OCI-LY7 (cell line): ENCODE results near the gene SSRP1. TPM values are rescaled to one million over a fixed set of nuclear protein-coding genes. Genes with fewer than 3 reads are reported as not detected.

Experiments
- BruUV-seq: library from RNA; stranded (reverse); fragments of 400-500 nt; replicated peaks from 2 replicates; lab custom pipeline; 2021; lab: Mats Ljungman, UMichigan
- CTCF ChIA-PET: fragments of 300-600 bp; sonication (Branson Sonifier 250); formaldehyde crosslinking; loops from one replicate; lab custom pipeline; 2022; ENCODE audit warnings: antibody characterized with exemption; ENCODE audit not compliant: unreplicated experiment; lab: Charles Lee
- POLR2A ChIA-PET: fragments of 300-600 bp; sonication (Branson Sonifier 250); formaldehyde crosslinking; loops from one replicate; lab custom pipeline; 2022; ENCODE audit warnings: antibody characterized with exemption; lab: Charles Lee
- DNase-seq: peaks from one replicate; pipeline ENCODE4 v3.0.0-alpha.2; 2015; ENCODE audit warnings: low spot score
- H2AFZ ChIP-seq: fragments of 200-600 bp; sonication (generic), shearing (Covaris generic); 2 replicates; pipeline ENCODE4 v1.6.1; 2014; ENCODE audit warnings: mild to moderate bottlenecking, antibody characterized with exemption, low read length, moderate library complexity
- H3K27ac ChIP-seq: fragments of 200-600 bp; sonication (generic); 2 replicates; pipeline ENCODE4 v1.5.1; 2014; ENCODE audit warnings: mixed run types, low read depth, mild to moderate bottlenecking, moderate library complexity, low read length, inconsistent platforms; ENCODE audit not compliant: poor library complexity, severe bottlenecking
- H3K36me3 ChIP-seq: fragments of 200-600 bp; sonication (generic); 2 replicates; pipeline ENCODE4 v1.6.1; 2014; ENCODE audit warnings: mild to moderate bottlenecking, antibody characterized with exemption, low read length, moderate library complexity, mixed read lengths; ENCODE audit not compliant: insufficient read depth
- H3K4me1 ChIP-seq: fragments of 200-600 bp; sonication (generic); 2 replicates; pipeline ENCODE4 v1.5.1; 2014; ENCODE audit warnings: mild to moderate bottlenecking, low read length; ENCODE audit not compliant: insufficient read depth, poor library complexity, severe bottlenecking
- H3K4me2 ChIP-seq: fragments of 200-600 bp; sonication (generic); 2 replicates; pipeline ENCODE4 v1.6.1; 2014; ENCODE audit warnings: mild to moderate bottlenecking, low read length
- H3K4me3 ChIP-seq: fragments of 200-600 bp; sonication (generic); 2 replicates; pipeline ENCODE4 v1.5.1; 2014; ENCODE audit warnings: mild to moderate bottlenecking, low read depth, low read length; ENCODE audit not compliant: poor library complexity, severe bottlenecking
- H3K79me2 ChIP-seq: fragments of 200-600 bp; sonication (generic); 2 replicates; pipeline ENCODE4 v1.6.1; 2016; ENCODE audit warnings: low read depth, mild to moderate bottlenecking, low read length, moderate library complexity, mixed read lengths; ENCODE audit not compliant: insufficient read depth
- H3K9me2 ChIP-seq: fragments of 200-600 bp; sonication (generic); 2 replicates; pipeline ENCODE4 v1.6.1; 2016; ENCODE audit warnings: mild to moderate bottlenecking, low read length, mixed read lengths; ENCODE audit not compliant: insufficient read depth
- H3K9me3 ChIP-seq: fragments of 200-600 bp; sonication (generic); 2 replicates; pipeline ENCODE4 v1.6.1; 2014; ENCODE audit warnings: mild to moderate bottlenecking, mixed run types, low read length, mixed read lengths
- H4K20me1 ChIP-seq: fragments of 200-600 bp; sonication (generic); 2 replicates; pipeline ENCODE4 v1.6.1; 2014; ENCODE audit warnings: mild to moderate bottlenecking, antibody characterized with exemption, low read length, moderate library complexity, mixed read lengths; ENCODE audit not compliant: insufficient read depth
- EZH2phosphoT487 ChIP-seq: fragments of 200-600 bp; sonication (generic); IDR thresholded peaks from 2 replicates; pipeline ENCODE4 v1.6.1; 2018; ENCODE audit warnings: low read depth, borderline replicate concordance, mild to moderate bottlenecking, mixed run types, antibody characterized with exemption, low read length, moderate library complexity, mixed read lengths
- intact Hi-C: fragments of 100-400 bp; cut with micrococcal nuclease; formaldehyde crosslinking; loops from one replicate; pipeline ENCODE4 v1.10.0; 2022; ENCODE audit not compliant: unreplicated experiment
- total RNA-seq, 2 experiments: library from RNA; depleted of rRNA in 1 of 2; stranded (reverse); fragments of >200 nt in 1 of 2; shearing (Covaris generic) in 1 of 2; gene quantifications; 2 replicates each; pipeline ENCODE4 v1.2.3, GENCODE V29; 2014 to 2022
- TF ChIP-seq, protein P1 (sequence below): fragments of 200-600 bp; sonication (generic); conservative IDR thresholded peaks from 2 replicates; pipeline ENCODE4 v1.5.1; 2014; ENCODE audit warnings: mild to moderate bottlenecking, antibody characterized with exemption, low read length, moderate library complexity, mixed read lengths

The SSRP1 gene
- total RNA-seq, 2 experiments from 2014 or later: 146 to 221 TPM

DNA sequence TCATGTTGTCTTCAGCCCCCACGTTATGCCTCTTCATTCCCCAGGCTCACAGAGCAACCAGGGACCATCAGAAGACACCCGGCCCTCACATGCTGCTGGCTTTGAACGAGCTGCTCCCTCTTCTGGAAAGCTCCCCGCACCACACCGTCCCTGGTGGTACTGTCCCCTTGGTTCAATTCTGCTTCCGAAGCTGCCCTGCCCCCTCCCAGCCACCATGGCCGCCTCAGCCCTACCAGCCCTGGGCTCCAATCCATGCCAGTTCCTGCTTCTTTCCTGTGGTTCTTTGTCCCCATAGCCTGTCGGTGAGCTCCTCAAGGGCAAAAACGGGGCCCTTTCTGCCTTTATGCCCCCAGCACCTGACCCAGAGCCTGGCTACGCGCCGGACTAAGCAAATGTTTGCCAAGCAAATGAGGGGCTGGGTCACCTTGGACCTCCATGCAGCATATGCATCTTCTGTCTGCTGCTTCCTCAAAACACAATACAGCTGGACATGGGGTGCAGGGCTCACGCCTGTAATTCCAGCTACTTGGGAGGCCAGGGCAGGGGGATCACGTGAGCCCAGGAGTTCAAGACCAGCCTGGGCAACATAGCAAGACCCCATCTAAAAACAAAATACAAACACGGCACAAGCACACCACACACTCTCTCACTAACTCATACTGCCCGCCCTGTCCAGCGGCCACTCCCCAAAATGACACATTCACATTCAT lies 32.3 kb downstream of the SSRP1 start:
- Histone ChIP-seq H3K9me3 (0 out of 2 replicates have a peak, but pooled peaks cover 4% of the 10 kb centered on the region), H3K79me2 (no peaks in the 10 kb centered on the region), H3K4me2 (no peak overlapping the region), H3K27ac (no peak overlapping the region), H3K9me2 (no peaks in the 10 kb centered on the region), H2AFZ (no peak overlapping the region), H4K20me1 (no peaks in the 10 kb centered on the region), H3K4me3 (no peak overlapping the region), H3K36me3 (peaks cover 13% of the 10 kb centered on the region; the same call in 1 of the 2 replicates), H3K4me1 (no peaks in the 10 kb centered on the region)
- no peak for TF ChIP-seq EZH2phosphoT487
- TF ChIP-seq, protein P1, sequence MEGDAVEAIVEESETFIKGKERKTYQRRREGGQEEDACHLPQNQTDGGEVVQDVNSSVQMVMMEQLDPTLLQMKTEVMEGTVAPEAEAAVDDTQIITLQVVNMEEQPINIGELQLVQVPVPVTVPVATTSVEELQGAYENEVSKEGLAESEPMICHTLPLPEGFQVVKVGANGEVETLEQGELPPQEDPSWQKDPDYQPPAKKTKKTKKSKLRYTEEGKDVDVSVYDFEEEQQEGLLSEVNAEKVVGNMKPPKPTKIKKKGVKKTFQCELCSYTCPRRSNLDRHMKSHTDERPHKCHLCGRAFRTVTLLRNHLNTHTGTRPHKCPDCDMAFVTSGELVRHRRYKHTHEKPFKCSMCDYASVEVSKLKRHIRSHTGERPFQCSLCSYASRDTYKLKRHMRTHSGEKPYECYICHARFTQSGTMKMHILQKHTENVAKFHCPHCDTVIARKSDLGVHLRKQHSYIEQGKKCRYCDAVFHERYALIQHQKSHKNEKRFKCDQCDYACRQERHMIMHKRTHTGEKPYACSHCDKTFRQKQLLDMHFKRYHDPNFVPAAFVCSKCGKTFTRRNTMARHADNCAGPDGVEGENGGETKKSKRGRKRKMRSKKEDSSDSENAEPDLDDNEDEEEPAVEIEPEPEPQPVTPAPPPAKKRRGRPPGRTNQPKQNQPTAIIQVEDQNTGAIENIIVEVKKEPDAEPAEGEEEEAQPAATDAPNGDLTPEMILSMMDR: no peak
- POLR2A ChIA-PET: no interaction called here
- CTCF ChIA-PET: no interaction called here
- DNase-seq: no peak
- intact Hi-C loops: no loop called here
- no TSS peak for BruUV-seq

DNA sequence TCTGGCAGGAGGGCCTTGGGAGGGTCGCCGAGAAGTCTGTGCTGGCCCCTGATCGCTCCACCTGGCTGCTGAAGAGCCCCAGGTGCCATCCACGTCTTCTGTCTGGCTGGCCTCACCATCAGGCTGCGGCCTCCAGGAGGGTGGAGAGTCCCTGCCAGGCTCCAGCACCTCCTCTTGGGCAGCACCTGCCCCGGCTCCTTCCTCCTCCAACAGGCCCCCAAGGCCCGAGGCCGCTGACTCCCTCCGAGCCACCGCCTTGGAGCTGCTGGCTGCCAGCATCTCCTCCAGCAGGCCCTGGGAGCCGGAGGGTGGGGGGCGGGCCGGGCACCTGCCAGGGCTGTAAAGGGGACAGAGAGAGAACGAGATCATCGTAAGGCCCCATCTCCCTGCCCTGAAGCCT lies 33.2 kb downstream of the SSRP1 start:
- CTCF ChIA-PET: no interaction called here
- no peak overlapping the region for H3K27ac ChIP-seq

More for the DNA sequence above, 33.2 kb downstream of the SSRP1 start:
- BruUV-seq: no TSS peak
- H3K36me3 ChIP-seq: peaks cover 13% of the 10 kb centered on the region; the same call in 1 of the 2 replicates
- H3K9me2 ChIP-seq: no peaks in the 10 kb centered on the region
- no peak overlapping the region for H2AFZ ChIP-seq
- intact Hi-C loops: no loop called here
- POLR2A ChIA-PET: no interaction called here
- H3K79me2 ChIP-seq: no peaks in the 10 kb centered on the region
- no peak for TF ChIP-seq EZH2phosphoT487
- TF ChIP-seq, protein P1: no peak
- H3K4me3 ChIP-seq: no peak overlapping the region
- no peaks in the 10 kb centered on the region for H4K20me1 ChIP-seq
- no peaks in the 10 kb centered on the region for H3K4me1 ChIP-seq
- H3K4me2 ChIP-seq: no peak overlapping the region
- DNase-seq: no peak
- H3K9me3 ChIP-seq: 0 out of 2 replicates have a peak, but pooled peaks cover 4% of the 10 kb centered on the region
